COLO668 (cell line): Measurements from ENCODE around the gene SLC6A8.
"Not testable (repeated sequence)": the region's sequence is repeated elsewhere in the genome, so short reads cannot be mapped to it uniquely, and the experiment has no call there.

Source experiments
- DNase-seq: peaks from one replicate; lab custom pipeline; 2025; ENCODE audit not compliant: unreplicated experiment; lab: John Stamatoyannopoulos, UW

SLC6A8 gene

DNA sequence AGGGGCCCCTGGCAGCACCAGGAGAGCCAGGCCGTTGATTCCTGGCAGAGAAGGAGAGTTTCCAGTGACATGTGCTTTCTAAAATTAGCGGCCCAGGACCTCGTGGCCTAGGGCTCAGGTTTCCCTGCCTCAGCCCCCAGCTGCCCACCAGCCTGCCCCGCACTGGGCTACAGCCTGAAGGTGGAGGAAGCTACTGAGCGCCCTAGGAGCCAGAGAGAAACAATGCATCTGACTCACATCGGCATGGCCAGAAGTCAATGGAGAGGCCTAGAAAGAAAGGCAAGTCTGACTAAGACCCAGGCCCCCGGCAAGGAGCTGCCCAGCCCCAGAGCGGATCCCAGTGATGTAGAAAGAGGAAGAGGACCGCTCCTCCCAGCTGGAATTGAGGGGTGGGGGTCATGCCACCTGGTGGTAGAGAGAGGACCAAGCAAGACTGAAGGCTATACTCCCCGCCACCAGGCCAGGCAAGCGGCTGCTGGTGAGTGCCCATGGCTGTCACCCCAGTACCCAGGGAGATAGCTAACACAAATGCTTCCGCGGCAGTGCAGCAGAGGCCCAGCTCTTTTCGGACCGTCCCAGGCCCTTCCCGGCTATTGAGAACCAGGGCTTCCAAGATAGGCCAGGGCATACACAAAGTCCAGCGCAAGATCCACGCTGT lies 17.8 kb downstream of the SLC6A8 start:
- not testable (repeated sequence) for DNase-seq

DNA sequence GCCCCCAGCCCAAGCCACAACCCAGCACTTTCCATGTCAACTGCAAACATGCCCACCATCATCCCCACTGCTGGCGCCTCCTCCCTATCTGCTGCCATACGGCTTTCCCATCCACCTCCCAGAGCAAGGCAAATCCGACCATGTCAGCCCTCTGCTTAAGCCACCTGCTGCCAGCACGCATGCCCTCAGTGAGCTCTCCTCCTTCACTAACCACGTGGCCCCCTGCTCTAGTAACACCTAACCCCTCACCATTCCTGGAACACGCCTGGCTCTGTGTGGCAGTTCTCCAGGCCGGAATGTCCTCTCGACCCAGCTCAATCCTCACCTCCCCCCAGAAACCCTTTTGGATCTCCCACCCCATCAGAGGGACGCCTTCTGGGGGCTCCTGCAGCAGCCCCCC lies 19.1 kb downstream of the SLC6A8 start:
- DNase-seq = no peak

DNA sequence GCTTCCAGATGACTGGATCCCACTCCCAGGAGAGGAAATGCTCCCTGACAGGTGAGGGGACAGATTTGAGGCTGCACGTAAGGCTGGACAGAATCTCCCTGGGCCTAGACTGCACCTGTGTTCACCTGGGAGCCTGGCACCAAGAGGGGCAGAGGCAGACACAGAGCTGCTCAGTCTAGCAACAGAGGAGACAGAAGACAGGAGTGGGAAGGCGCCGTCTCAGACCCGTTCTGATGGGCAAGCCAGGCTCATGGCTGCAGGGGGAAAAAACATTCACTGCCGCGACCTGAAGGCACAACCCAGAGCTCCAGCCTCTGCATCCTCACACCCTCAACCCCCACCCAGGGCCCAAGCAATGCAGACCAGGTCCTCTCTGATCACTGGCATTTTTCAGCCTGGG lies 19.7 kb downstream of the SLC6A8 start:
- DNase-seq = no peak

DNA sequence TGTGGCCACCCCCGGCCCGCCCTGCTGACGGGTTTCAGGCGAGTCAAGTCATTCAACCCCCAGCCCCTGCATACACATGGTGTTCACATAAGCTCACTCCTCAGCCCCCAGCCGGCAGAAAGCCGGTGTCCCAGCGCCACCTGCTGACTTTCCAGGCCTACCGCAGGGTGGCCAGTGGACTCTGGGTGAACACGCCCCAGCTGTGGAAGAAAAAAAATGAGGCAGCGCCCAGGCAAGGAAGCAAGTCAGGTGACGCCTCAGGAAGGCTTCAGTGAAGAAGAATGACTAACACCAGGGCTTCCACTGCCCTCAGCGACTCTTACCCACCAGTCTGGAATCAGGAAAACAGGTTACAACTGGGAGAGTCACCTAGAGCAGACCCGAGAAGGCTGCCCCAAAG lies 20.7 kb downstream of the SLC6A8 start:
- peak; percentile 38 for DNase-seq

DNA sequence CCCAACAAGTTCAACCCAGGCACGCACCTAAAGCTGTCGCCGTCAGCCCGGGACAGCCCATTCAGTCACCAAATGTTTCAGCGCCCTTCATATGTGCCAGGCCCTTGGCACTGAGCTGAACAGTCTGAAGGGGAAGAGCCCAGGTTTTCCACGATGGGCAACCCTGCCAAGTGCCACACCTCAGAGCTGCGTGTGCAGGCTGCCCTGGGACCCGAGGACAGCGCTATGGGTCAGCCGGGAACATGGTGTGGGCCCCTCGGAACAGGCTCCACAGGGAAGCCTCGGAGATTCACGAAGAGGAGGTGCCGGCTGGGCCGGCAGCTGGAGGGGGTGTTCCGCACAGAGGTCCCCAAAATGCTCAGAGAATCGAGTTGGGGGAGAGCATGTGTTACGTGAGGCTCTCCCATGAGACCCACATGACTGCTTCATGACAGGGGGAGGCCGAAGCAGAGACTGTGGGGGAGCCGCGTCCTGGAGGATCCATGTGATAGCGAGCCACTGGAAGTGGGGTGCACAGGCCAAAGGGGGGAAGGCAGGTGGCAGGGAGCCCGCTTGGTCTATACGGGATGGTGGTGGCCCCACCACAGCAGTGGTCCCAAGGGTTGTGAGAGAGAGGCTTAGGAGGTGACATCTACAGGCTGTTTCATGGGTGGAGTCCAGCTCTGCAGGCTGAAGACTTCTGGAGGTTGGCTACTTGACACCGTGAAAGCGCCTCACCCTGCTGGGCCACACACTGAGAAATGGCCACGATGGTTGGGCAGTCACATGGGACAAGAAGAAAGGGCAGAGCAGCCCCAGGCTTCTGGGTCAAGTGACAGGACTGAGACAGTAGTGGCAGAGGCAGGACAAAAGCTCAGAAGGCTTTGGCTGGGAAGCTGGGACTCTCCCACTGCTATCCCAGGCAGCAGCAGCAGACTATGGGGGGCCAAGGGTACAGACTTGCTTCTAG lies 22.3 kb downstream of the SLC6A8 start:
- DNase-seq = no peak

DNA sequence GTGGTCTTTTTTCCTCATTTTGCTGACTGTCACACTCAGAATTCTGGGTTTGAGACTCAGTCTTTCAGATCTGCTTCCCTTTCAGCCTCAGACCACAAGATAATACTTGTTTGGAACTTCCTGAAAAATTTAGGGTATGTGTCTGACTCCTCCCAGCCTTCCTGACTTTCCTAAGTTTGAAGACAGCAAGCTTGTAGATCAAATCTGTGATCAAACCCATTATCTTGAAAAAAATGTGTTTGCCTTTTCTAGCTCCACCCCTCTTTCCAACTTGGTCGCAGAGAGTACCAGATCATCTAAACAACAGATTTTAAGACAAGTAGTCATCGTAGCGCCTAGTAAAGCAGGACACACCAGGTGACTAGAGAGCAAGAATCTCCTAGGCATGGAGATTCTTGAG lies 26.5 kb downstream of the SLC6A8 start:
- DNase-seq = no peak

DNA sequence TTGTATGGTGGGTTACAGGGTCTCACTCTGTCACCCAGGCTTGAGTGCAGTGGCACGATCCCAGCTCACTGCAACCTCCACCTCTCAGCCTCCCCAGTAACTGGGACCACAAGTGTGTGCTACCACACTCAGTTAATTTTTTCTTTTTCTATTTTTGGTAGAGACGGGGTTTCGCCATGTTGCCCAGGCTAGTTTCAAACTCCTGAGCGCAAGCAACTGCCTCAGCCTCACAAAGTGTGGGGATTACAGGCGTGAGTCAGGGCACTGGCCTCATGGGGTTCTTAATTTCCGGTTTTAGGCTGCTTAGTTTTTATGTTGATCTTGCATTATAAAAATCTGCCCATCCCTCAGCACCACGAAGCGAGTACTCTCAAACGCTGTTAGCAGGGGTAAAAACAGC lies 29.7 kb downstream of the SLC6A8 start:
- no peak for DNase-seq

DNA sequence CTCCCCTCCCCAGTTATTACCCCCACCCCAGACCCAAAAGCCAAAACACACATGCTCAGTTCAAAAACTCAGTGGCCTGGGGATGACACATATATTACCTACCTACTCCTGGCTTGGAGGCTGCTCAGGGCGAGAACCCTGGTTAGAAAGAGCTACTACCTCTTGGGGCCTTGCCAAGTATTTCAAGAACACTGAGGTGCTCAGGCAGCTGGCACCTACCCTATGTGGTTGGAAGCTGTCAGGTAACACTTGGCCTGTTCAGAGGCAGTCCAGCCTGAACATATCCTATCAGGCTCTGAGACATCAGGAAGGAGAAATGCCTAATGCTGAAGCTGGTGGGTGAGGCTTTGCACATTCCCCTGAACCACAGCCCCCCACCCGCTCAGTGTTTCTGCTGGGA lies 31.5 kb downstream of the SLC6A8 start:
- DNase-seq = no peak

DNA sequence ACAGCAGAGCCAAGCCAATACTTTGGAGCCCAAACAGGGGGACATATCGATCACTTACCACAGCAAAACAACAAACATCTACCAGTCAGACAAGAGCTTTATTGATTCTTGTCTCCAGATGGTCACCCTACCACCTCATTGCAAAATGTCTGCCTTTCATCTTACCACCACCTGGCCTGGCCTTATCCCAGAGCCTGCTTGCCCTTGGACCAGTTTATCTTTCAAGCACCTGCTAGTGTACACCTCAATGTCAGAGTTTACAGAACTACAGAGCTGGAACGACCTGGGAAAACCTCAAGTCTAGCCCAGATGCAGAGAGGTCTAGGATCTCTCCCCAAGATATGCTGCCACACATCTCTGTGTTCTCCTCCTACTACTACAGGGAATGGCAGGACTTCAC lies 32.0 kb downstream of the SLC6A8 start:
- DNase-seq = no peak

DNA sequence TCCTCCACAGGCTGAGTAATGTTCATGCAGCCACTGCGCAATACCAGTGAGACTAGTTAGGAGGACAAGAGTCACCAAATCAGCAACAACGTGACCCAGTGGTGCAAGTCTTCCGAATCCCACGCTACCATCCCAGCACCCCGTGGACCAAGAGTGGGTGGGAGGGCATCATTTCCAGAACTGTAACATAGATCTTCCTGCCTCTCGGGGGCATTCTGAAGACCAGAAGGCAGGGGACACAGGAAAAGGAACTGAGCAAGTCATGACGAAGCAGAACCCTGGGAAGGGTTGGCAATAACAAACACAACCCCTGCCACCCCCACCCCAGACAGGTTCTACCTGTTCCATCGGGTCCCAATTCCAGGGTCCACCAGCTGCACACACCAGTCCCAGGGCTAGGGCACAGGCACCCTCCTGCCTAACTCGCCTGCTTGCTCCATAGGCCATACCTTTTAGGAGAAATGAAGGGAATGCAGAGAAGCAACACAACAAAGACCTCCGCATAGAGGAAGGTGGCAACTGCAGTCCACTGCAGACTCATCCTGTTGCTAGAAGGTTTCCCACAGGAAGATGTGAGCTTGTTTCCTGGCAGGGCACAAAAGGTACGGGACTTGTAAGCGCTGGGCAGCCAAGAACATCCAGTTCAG lies 35.1 kb downstream of the SLC6A8 start:
- peak; percentile 17 for DNase-seq

DNA sequence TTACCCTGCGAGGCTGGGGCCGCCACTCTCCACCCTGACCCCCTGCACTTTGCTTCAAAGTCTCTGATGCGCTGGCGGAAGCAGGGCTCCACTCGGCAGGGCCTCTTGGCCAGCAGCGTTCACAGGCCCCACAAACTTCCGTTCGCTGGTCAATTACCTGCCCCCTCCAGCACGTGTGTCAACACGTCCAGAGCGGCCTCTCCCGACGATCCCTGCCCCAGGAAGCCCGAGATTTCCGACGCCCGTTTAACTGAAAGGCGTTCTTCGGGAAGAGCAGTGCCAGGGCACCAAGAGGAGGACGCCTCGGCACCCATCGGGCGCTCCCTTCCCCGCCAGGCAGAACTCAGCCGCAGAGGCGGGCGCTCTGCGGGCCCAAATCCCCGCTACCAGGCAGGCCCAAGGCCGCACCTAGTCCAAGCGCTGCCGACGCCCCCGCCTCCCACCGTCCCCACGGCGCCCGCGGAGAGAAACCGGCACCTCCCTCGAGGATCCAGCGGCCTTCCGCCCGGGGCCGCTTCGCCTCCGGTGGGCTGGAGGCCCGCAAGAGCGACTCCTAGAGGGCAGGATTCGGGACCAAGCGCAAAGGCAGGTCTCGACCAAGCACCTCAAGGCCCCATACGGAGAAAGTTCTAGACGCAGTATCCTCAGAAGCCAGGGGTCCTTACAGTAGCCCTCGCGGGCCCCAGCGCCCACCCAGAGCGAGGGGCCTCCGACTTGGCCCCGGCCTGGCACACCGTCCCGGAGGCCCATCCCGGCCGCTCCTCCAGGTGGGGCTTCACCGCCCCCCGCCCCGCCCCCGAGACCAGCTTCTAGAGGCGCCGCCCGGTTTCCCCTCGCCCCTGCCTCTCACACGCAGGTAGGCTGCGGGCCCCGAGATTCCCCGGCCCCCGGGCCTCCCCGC lies 35.9 kb downstream of the SLC6A8 start:
- DNase-seq = peak; percentile 74

DNA sequence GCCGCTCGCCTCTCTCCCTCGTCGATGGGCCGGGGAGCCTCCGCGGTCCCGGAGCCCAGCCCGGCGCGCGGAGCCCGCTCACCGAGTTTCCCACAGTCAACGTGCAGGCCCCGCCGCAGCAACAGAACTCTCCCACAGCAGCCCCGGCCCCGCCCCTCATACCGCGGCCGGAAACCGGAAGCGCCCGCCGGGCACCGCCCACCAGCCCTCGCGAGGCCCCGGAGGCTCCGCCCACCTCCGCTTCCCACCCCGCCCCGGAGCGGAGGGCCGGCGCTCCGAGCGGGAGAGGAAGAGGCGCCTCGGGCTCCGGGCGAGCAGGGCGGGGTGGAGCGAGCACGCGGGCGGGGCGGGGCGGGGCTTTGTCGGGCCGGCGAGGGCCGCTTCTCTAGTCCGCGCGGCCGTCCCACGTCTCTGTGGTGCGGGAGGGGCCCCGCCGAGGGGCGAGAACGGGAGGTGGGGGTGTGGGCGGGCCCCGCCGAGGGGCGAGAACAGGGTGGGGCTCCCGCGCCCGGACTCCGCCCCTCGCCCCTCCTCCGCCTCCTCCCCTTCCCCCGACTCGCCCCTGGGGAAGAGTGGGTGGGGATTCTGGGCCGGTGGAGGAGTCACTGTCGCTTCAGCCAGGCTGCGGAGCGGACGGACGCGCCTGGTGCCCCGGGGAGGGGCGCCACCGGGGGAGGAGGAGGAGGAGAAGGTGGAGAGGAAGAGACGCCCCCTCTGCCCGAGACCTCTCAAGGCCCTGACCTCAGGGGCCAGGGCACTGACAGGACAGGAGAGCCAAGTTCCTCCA lies 36.7 kb downstream of the SLC6A8 start, which contains the start of the genes ABCD1 and BCAP31:
Gene ABCD1, plus strand, starts transcription at position 605 of the 787 bp plus-strand sequence. CDS start 411 bp downstream, outside the sequence.
Gene BCAP31, minus strand, starts transcription at position 136 of the 787 bp plus-strand sequence. CDS start 1,143 bp downstream, outside the sequence.
- peak; percentile 99 for DNase-seq

DNA sequence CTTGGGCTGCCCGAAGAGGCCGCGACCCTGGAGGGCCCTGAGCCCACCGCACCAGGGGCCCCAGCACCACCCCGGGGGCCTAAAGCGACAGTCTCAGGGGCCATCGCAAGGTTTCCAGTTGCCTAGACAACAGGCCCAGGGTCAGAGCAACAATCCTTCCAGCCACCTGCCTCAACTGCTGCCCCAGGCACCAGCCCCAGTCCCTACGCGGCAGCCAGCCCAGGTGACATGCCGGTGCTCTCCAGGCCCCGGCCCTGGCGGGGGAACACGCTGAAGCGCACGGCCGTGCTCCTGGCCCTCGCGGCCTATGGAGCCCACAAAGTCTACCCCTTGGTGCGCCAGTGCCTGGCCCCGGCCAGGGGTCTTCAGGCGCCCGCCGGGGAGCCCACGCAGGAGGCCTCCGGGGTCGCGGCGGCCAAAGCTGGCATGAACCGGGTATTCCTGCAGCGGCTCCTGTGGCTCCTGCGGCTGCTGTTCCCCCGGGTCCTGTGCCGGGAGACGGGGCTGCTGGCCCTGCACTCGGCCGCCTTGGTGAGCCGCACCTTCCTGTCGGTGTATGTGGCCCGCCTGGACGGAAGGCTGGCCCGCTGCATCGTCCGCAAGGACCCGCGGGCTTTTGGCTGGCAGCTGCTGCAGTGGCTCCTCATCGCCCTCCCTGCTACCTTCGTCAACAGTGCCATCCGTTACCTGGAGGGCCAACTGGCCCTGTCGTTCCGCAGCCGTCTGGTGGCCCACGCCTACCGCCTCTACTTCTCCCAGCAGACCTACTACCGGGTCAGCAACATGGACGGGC lies 37.5 kb downstream of the SLC6A8 start:
- peak; percentile 68 for DNase-seq

DNA sequence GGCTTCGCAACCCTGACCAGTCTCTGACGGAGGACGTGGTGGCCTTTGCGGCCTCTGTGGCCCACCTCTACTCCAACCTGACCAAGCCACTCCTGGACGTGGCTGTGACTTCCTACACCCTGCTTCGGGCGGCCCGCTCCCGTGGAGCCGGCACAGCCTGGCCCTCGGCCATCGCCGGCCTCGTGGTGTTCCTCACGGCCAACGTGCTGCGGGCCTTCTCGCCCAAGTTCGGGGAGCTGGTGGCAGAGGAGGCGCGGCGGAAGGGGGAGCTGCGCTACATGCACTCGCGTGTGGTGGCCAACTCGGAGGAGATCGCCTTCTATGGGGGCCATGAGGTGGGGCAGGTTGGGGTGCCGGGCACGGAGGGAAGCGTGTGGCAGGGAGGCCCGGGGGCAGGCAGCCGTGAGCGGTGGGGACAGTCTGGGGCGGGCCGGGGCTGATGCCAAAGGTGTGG lies 38.1 kb downstream of the SLC6A8 start:
- no peak for DNase-seq

DNA sequence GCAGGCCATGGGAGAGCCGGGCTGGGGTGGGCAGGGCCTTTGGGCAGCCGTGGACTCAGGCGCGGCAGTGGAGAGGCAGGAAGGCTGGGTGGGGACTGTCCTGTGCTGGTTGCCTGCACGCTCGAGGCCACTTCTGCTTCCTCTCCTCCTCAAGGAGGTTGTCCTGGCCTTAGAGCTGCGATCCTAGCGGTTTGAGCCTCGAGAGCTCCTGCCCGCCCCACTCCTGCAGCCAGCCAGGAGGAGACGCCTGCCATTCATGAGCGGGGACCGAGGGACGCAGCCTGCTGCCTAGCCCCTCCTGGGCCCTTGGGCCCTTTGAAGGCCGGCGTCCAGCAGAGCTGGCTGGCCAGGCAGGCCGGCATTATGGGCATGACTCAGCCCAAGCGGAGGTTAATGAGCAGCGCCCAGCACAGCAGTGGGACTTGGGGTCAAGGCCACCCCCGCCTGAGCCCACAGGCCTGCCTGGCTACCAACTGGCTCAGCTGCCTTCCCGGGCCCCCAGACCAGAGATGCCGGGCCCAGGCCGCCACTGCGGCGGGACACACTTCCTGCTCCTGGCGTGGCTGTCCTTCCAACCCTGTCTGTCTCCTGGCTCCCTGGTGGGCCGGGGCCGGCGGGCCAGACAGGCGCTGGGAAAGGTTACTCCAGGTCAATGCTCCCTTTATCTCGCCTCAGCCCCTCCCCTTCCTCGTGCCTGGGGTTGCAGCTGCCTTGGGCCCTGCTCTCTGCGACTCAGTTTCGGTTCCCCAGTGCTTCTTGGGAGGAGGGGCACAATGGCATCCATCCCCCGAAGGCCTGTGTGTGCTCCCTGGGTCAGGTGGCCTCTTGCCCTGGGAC lies 38.8 kb downstream of the SLC6A8 start:
- DNase-seq = peak; percentile 64

DNA sequence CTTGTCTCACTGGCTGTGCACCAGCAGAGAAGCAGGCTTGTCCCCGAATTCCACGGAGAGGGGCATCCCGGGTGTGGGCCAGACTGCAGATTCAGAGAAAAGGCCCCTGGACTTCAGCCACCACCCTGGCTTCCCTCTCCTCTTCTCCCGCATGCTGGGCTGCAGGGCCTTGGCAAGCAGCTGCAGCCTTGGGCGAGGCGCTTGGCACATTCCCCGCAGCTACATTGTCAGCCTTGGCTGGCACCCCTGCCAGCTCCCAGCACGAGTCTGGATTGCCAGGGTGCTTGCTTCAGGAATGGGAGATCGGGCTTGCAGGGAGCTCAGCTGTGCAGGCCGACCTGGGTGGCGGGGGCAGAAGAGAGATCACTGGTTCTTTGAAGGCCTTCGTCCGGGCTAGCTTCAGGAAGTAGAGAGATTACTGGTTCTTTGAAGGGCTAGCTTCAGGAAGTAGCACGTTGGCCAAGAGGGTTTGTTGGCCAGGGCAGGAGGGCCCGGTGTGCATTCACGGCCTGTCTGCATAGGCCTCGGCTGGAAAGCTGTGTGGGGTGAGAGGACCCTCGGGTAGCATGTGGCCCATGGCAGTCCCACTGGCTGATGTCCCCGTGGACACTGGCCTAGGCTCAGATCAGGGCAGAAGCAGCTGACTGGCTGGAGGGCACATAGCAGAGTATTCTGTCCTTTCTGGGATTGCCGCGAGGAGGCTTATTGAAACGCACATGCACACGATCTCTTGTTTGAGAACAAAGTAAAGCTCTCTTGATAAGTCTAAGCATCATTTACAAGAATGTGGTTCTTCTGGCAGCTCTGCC lies 39.6 kb downstream of the SLC6A8 start:
- DNase-seq = peak; percentile 31

DNA sequence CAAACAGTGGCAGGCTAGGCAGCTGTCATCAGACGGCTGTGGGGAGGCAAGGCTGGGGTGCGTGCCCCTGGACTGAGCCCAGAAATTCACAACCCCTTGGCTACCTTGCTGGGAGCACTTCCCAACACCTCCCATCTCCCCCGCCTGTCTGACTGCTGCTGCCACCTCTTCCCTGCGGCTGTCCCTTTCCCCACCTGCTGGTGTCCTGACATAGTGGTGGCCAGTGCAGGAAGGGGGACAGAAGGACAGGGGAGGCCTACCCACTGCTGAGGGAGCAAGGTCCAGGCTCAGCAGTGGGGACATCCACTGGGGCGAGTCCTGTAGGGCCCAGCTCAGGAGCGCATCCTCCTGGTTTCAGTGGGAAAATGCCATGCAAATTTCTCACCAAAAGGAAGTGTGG lies 40.4 kb downstream of the SLC6A8 start:
- DNase-seq = no peak
